PC-3 (cell line): ENCODE measurements around the gene POLR2E.

Experiments
- EZH2 ChIP-seq: fragments of 300-600 bp; sonication (generic); IDR thresholded peaks from one replicate; pipeline ENCODE4 v1.6.1; 2017; ENCODE audit warnings: antibody characterized with exemption, mild to moderate bottlenecking, low read length; ENCODE audit not compliant: unreplicated experiment
- EZH2phosphoT487 ChIP-seq: fragments of 300-600 bp; sonication (generic); IDR thresholded peaks from 2 replicates; pipeline ENCODE4 v1.6.1; 2018; ENCODE audit warnings: mild to moderate bottlenecking, antibody characterized with exemption, low read length, borderline replicate concordance
- TF ChIP-seq, protein P1 (sequence below): fragments of 300-600 bp; sonication (generic); conservative IDR thresholded peaks from 2 replicates; pipeline ENCODE4 v1.5.1; 2017; ENCODE audit warnings: antibody characterized with exemption, low read depth, mild to moderate bottlenecking, low read length

DNA sequence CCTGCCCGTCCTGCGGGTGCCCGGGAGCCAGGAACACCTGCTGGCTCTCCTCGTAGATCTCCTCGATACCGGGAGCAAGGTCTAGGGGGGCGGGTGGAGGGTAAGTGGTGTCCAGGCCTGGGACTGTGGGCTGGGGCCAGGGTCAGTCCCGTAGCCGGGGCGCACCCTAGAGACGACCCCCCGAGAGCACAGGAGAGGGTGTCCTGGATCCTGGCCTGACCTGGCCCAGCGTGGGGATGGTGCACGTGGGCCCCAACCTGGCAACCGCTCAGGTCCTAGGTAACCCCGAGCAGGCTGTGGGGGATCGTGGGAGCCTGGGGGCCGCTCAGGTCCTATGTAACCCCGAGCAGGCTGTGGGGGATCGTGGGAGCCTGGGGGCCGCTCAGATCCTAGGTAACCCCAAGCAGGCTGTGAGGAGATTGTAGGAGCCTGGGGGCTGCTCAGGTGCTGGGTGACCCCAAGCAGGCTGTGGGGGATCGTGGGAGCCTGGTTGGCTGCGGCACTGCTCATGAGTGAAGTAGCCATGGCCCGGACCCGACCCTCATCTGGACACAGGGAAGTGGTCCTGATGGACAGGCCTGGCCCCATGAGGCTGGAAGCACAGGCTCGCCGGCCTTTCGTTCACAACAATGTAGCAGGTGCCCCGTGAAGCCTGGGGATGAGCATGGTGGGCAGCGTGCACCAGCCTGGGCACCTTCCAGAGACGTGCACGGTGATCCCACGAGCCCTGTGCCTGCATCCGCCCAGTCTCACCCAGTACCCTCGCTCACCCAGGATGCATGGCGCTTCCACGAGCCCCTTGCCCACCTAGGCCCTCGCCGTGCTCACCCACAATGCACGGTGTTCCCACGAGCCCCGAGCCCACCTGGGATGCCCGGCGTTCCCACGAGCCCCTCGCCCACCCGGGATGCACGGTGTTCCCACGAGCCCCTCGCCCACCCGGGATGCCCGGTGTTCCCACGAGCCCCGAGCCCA lies 14.8 kb upstream of the POLR2E start:
- TF ChIP-seq EZH2 (no peak), EZH2phosphoT487 (no peak)
- TF ChIP-seq, protein P1, sequence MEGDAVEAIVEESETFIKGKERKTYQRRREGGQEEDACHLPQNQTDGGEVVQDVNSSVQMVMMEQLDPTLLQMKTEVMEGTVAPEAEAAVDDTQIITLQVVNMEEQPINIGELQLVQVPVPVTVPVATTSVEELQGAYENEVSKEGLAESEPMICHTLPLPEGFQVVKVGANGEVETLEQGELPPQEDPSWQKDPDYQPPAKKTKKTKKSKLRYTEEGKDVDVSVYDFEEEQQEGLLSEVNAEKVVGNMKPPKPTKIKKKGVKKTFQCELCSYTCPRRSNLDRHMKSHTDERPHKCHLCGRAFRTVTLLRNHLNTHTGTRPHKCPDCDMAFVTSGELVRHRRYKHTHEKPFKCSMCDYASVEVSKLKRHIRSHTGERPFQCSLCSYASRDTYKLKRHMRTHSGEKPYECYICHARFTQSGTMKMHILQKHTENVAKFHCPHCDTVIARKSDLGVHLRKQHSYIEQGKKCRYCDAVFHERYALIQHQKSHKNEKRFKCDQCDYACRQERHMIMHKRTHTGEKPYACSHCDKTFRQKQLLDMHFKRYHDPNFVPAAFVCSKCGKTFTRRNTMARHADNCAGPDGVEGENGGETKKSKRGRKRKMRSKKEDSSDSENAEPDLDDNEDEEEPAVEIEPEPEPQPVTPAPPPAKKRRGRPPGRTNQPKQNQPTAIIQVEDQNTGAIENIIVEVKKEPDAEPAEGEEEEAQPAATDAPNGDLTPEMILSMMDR: no peak
